Gastrocnemius medialis (tissue), 4 donors: ENCODE results near the gene EIF4A2.

Experiments
- CTCF ChIP-seq, 5 experiments: fragments of 450-650 bp in 3 of 5; fragments of 200-600 bp in 2 of 5; sonication (generic) in 2 of 5; IDR thresholded peaks in 4 of 5; conservative IDR thresholded peaks in 1 of 5; 1 replicate in 4 of 5; 2 replicates in 1 of 5; pipeline ENCODE4 v1.5.1; 2016 to 2019; ENCODE audit warnings: antibody characterized with exemption in 5 of 5, mild to moderate bottlenecking in 3 of 5, moderate library complexity in 3 of 5
- POLR2A ChIP-seq, 2 donors: fragments of 450-650 bp; IDR thresholded peaks; one replicate each; pipeline ENCODE4 v1.6.1; 2017; ENCODE audit warnings: antibody characterized with exemption in 2 of 2, mild to moderate bottlenecking in 2 of 2, moderate library complexity in 2 of 2

- TF ChIP-seq POLR2A (IDR thresholded peaks at IDR 0.05) (no peak), CTCF (IDR thresholded peaks at IDR 0.05 in 4 of 5, conservative IDR thresholded peaks at IDR 0.05 in 1 of 5) (no peak)
Measured at GRCh38 chr3:186782542-186783057, 777 bp upstream of the EIF4A2 start.
